HepG2 (cell line): Measurements from ENCODE around the gene SUZ12. TPM values are rescaled to one million over a fixed set of nuclear protein-coding genes. Genes with fewer than 3 reads are reported as not detected.

ENCODE experiments used
- CBFB ChIP-seq: sonication (generic); formaldehyde crosslinking; IDR thresholded peaks from 2 replicates; pipeline ENCODE4 v1.4.0; 2020; ENCODE audit warnings: missing genetic modification reagents
- DZIP1 ChIP-seq: sonication (generic); formaldehyde crosslinking; IDR thresholded peaks from 2 replicates; pipeline ENCODE4 v1.5.0; 2020; ENCODE audit warnings: mild to moderate bottlenecking, missing genetic modification reagents
- ZNF142 ChIP-seq: sonication (generic); formaldehyde crosslinking; IDR thresholded peaks from 2 replicates; pipeline ENCODE4 v1.4.0; 2020; ENCODE audit warnings: missing genetic modification reagents
- ZNF180 ChIP-seq: sonication (generic); formaldehyde crosslinking; IDR thresholded peaks from 2 replicates; pipeline ENCODE4 v1.4.0; 2020; ENCODE audit warnings: low read depth, missing genetic modification reagents, borderline replicate concordance
- ZNF331 ChIP-seq: sonication (generic); formaldehyde crosslinking; IDR thresholded peaks from 2 replicates; pipeline ENCODE4 v1.4.0; 2020; ENCODE audit warnings: missing genetic modification reagents
- ZNF354B ChIP-seq: sonication (generic); formaldehyde crosslinking; IDR thresholded peaks from 2 replicates; pipeline ENCODE4 v1.8.0; 2022; ENCODE audit warnings: mild to moderate bottlenecking, missing genetic modification reagents
- ZNF382 ChIP-seq: sonication (generic); formaldehyde crosslinking; IDR thresholded peaks from 2 replicates; pipeline ENCODE4 v1.5.0; 2020; ENCODE audit warnings: missing genetic modification reagents, mild to moderate bottlenecking, borderline replicate concordance
- polyA plus RNA-seq, 8 experiments: library from polyadenylated mRNA; depleted of rRNA in 3 of 8; stranded (reverse) in 7 of 8; unstranded in 1 of 8; fragments of >200 nt; fragmentation: Illumina TruSeq in 4 of 8; extraction: Trizol in 4 of 8; gene quantifications; 2 replicates each; pipeline versions ENCODE4 v1.2.1 to v1.2.3, GENCODE V29; 2011 to 2016; ENCODE audit warnings: low read depth in 4 of 8, missing spikeins in 1 of 8, mixed read lengths in 1 of 8; ENCODE audit not compliant: insufficient read depth in 1 of 8
- total RNA-seq, 5 experiments: library from RNA; depleted of rRNA; stranded (reverse); fragments of >200 nt; fragmentation: Illumina TruSeq; extraction: Trizol; gene quantifications; 2 replicates each; pipeline ENCODE4 v1.2.3, GENCODE V29; 2016; ENCODE audit warnings: low read depth in 1 of 5

SUZ12 gene
- total and polyA plus RNA-seq, 2 of the 13 experiments (the other 11 are each of a cell fraction or from before 2014, with no cell fraction given): 11.7 to 15.6 TPM

- no peak for TF ChIP-seq ZNF142 (CRISPR knock-in tag)
- no peak for TF ChIP-seq DZIP1
- TF ChIP-seq ZNF354B (CRISPR knock-in tag): no peak
- no peak for TF ChIP-seq ZNF382 (CRISPR knock-in tag)
- TF ChIP-seq CBFB: no peak
- TF ChIP-seq ZNF331 (CRISPR knock-in tag): no peak
- no peak for TF ChIP-seq ZNF180
These were observed 78.6 kb downstream of the SUZ12 start (continued) for GRCh38 chr17:32015245-32016013.
